B cell (primary cell): Measurements from ENCODE around the gene ATP12A.

Source experiments
- CTCF ChIP-seq: fragments of 200-600 bp; IDR thresholded peaks from one replicate; pipeline ENCODE4 v1.8.0; 2022; ENCODE audit warnings: antibody characterized with exemption, mild to moderate bottlenecking
- EZH2 ChIP-seq: IDR thresholded peaks from 2 replicates; pipeline ENCODE4 v1.6.1; 2012; ENCODE audit warnings: borderline replicate concordance, low read depth, mild to moderate bottlenecking, moderate library complexity, low read length; ENCODE audit not compliant: insufficient read depth, poor library complexity, severe bottlenecking

GRCh38 chr13:24670961-24671381 is 9.2 kb upstream of the ATP12A start:
- TF ChIP-seq CTCF (no peak), EZH2 (no peak)
